GM18951 (cell line): ENCODE data around the gene SLC25A18.
"Not testable (repeated sequence)": the region's sequence is repeated elsewhere in the genome, so short reads cannot be mapped to it uniquely, and the experiment has no call there.

ENCODE experiments used
- POLR2A ChIP-seq: IDR thresholded peaks from 4 replicates; pipeline ENCODE4 v1.6.1; 2011; ENCODE audit warnings: mild to moderate bottlenecking; ENCODE audit not compliant: insufficient read length, insufficient read depth; ENCODE audit errors: extremely low read depth
- in situ Hi-C: fragments of 300-500 bp; cut with MboI; formaldehyde crosslinking; loops from one replicate; pipeline ENCODE4 v1.12.0; 2022; ENCODE audit warnings: low sequenced_read_pairs, mixed read lengths, inconsistent platforms; ENCODE audit not compliant: unreplicated experiment

The SLC25A18 gene

DNA sequence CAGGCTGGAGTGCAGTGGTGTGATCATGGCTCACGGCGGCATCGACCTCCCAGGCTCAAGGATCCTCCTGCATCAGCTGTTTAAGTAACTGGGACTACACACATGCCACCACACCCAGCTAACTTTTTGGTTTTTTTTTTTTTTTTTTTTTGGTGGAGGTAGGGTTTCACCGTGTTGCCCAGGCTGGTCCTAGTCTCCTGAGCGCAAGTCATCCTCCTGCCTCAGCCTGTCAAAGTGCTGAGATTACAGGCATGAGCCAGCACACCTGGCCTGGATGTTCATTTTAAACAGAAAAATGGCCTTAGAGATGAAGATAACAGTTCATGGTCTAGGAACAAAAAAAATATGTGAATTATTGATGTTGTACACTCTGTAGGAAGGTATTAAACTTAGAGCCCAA, 13.6 kb upstream of the SLC25A18 start:
- in situ Hi-C loops = no loop called here
- no peak for TF ChIP-seq POLR2A

DNA sequence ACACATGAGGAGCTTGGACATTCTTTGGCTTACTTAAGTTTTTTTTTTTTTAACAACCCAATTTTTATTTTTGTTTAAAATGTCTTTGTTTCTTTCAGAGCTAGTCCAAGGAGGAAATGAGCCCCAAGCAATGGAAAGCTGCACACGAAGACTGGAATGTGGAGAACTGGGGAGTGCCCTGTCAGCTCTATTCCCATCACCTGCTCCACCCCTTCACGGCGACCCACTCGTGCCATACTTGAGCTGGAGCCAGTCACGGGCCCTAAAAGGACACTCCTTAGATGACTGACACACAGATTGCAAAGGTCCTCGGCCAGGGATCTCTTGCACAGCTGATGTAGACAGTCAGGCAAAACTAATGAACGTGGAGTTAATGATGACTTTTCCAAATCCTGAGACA, 10.6 kb upstream of the SLC25A18 start:
- TF ChIP-seq POLR2A = no peak
- in situ Hi-C loops = no loop called here

DNA sequence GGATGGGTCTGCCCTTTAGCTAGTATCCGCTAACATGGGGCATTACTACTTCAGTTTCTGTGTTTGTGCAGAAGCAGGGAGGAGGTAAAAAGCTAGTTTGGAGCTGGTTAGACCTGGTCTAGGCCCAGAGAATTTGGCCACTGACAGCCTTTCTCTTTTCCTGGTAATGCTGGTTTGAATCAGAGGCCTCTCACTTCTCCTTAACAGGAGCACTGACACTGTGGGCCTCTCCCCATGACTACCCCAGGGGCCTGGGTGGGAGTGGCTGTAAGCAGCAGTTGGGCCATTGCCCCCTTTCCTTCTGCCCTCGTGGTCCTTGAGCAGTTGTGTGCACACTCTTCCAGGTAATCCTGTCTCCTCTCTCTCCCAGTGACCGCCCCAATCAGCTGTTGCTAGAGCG, 8.5 kb upstream of the SLC25A18 start:
- in situ Hi-C loops = no loop called here
- no peak for TF ChIP-seq POLR2A

DNA sequence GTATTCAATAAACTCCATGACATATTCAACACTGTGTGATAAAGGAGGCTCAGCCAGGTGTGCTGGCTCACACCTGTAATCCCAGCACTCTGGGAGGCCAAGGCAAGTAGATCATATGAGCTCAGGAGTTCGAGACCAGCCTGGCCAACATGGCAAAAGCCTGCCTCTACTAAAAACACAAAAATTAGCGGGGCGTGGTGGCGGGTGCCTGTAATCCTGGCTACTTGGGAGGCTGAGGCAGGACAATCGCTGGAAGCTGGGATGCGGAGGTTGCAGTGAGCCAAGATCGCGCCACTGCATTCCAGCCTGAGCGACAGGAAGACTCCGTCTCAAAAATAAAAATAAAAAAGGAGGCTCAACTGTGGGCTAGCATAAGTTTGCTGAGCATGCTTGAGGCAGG, 4.1 kb upstream of the SLC25A18 start:
- TF ChIP-seq POLR2A = no peak
- in situ Hi-C loops = no loop called here

DNA sequence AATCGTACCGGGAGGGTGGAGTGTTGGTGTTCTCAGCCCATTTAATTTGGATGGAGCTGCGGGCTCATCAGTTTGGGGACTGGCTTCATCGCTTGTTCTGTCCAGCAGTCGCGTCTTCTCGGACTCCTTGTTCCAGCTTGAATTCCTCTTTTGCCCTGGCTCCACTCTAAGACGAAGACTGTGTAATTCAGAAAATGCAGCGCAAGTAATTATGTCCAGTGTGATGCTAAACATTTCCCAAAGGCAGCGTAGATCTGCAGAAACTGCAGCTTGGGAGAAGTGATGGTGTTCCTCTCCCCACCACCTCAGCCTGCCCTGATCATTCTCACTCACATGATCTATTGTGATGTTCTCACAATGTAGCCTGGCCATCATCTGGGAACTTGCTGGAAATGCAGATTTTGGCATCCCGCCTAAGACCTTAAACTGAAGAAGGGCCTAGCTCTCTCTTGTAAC, 666 bp downstream of the SLC25A18 start:
- no peak for TF ChIP-seq POLR2A
- in situ Hi-C loops = no loop called here

DNA sequence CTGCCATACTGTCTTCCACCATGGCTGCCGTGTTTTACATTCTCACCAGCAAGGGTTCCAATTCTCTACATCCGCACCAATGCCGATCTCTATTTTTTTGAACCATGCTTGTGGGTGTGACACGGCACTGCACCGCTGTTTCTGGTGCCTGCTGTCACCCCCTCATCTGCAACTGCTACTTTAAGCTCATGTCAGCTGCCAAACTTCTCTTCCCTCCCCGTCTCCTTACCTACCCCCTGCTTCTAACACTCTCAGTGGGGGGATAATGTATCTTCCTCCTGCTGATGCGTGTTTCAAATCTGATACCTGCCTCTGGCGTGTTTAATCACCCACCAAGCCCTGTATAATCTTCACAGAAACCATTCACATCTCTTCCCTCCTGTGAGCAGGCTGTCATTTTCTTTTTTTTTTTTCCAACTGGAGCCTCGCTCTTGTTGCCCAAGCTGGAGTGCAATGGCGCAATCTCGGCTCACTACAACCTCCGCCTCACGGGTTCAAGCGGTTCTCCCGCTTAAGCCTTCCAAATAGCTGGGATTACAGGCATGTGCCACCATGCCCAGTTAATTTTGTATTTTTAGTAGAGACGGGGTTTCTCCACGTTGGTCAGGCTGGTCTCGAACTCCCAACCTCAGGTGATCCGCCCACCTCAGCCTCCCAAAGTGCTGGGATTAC, 2.9 kb downstream of the SLC25A18 start:
- in situ Hi-C loops = not testable (repeated sequence)

DNA sequence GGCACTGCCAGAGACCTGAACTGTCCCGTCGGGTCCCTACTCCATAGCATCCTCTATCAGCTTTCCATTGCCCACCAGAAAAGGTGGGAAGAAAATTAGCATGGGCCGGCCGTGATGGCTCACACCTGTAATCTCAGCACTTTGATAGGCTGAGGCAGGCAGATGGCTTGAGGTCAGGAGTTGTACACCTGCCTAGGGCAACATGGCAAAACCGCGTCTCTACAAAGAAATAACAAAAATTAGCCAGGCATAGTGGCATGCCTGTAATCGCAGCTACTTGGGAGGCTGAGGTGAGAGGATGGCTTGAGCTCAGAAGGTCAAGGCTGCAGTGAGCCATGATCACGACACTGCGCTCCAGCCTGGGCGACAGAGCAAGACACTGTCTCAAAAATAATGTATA, 3.5 kb downstream of the SLC25A18 start:
- in situ Hi-C loops = no loop called here
- TF ChIP-seq POLR2A = no peak

DNA sequence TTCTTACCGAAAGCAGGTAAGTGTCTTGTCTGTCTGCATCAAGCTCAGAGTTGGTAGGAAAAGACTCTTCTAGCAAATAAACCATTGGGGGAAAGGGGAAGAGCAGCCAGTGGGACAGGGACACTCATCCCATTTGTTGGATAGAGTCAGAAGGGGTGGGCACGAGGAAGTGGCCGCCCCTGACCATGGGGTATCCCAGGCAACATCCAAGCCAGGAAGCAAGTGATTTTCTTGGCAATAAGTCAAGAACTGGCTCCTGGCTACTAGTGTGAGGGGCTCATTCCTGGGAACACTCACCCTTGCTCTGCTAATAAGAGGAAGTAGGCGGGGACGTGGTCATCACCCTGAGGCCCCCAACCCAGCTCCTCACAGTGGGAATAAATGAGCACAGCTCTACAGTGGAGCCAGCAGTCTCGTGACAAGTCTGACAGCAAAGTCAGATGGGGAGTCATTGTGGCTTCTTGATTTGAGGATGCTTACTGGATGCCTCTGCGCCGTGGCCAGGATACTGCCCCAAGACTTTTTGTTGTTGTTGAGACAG, 6.7 kb downstream of the SLC25A18 start:
- in situ Hi-C loops = no loop called here
- TF ChIP-seq POLR2A = no peak

DNA sequence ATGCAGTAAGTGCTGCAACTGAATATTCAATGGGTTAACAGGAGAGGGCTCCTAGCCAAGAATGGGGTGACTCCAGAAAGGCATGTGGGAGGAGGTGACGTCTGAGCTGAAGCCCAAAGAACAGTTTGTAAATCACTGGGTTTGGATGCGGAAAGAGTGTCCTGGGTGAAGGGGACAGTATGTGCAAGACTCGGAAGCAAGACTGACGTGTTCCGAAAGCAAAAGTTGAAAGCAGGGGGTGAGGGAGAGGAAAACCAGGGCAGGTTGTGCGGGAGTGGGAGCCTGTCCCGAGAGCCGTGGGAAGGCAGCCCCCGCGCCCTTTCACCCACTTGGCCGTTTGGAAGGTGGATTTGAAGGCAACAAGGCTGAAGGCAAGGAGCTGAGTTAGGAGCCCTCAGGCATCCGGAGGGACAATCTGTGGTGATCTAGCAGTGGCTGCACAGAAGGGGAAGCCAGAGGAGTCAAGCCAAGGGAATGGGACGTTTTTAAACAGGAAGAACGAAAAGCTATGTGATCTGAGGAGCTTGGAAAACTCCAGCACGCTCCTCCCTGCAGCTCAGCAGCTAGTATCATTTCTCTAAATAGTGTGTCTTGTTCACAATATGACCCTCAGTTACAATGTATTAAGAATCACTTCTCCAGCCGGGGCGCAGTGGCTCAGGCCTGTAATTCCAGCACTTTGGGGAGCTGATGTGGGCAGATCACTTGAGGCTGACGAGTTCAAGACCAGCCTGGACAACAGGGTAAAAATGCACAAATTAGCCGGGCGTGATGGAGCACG, 7.7 kb downstream of the SLC25A18 start:
- in situ Hi-C loops = no loop called here
- TF ChIP-seq POLR2A = no peak

DNA sequence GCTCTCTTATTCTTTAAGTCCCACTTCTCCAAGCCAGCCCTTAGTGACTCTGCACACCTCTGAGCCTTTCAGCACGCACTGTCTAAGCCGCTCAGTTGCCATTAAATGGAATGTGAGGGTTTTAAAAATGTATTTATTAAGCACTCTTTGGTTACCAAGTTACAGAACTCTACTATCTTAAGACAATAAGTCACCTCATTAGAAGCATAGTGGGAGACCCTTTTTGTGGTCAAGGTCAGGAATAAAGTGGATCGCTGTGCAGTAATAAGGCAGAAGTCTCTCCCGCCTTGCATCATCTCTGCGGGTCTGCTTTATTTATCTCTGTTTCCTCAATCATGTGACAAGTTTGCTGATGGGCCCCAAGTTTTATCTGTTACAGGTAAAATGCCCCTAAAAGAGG, 11.9 kb downstream of the SLC25A18 start:
- TF ChIP-seq POLR2A = no peak

DNA sequence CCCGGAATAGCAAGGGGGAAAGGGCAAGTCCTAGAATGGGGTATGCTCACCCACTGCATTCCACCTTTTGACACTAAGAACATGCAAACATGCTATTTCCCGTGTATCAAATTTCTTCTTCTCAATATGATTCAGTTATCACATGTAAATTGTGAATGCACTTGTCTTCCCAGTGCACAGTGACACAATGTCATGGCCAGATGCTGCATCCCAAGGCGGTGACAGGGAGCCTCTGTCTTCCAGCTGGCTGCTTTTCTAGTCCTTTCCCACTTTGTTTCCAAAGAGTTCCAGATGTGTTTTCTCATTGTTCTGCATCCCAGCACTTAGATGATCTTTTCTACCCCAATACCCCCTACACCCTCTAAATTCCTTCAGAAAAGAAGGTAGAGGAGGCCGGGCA, 12.4 kb downstream of the SLC25A18 start:
- no peak for TF ChIP-seq POLR2A

More for the DNA sequence above, 11.9 kb downstream of the SLC25A18 start:
- in situ Hi-C loops = no loop called here

DNA sequence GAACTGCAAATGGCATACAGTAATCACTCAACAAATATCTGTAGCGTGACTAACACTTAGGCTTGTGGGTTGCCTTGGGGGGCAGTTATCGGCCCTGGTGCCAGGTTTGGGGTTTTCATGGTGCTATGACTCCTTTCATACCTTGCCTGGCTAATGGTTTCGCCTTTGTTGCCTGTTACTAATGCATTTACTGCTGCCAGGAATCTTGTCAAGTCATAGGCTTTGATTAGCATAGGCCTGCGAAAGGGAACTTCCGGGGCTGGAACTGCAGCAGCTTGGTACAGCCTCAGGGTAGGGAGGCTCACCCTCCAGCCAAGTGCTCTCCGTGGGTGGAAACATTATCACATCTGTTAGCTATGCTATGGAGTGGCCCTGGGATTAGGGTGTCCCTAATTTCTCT, 13.2 kb downstream of the SLC25A18 start:
- no peak for TF ChIP-seq POLR2A
- in situ Hi-C loops = no loop called here

More for the DNA sequence above, 12.4 kb downstream of the SLC25A18 start:
- in situ Hi-C loops = no loop called here

DNA sequence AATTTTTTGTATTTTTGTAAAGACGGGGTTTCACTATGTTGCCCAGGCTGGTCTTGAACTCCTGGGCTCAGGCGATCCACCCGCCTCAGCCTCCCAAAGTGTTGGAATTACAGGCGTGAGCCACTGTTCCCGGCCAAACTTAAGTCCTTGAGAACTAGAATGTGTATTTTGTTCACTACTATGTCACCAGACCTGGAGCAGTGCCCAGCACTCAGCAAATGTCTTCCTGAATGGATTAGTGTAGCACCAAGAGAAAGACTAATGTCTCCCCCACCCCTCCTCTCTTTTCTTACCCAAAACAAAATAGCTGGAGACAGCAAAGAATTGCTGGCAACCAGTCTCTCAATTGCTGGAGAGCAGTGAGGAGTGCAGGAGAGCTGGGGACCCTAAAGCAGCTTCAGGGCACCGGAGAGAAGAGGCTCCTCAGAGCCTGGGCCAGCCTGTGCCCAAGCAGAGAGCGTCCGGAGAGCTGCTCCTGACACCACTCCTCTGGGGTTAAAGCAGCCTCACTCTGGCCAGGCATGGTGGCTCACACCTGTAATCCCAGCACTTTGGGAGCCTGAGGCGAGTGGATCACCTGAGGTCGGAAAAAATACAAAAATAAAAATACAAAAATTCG, 14.9 kb downstream of the SLC25A18 start:
- in situ Hi-C loops = no loop called here
- no peak for TF ChIP-seq POLR2A
